22Rv1 (cell line): ENCODE results near the gene PFKL.
A peak's percentile ranks its signal among the peaks of the same experiment; 100 is the strongest.

Experiments
- CTCF ChIP-seq: fragments of 450-650 bp; IDR thresholded peaks from 2 replicates; pipeline ENCODE4 v1.5.1; 2017; ENCODE audit warnings: mild to moderate bottlenecking
- ZFX ChIP-seq: fragments of 450-650 bp; IDR thresholded peaks from 2 replicates; pipeline ENCODE4 v1.6.1; 2017; ENCODE audit warnings: antibody characterized with exemption, borderline replicate concordance

DNA sequence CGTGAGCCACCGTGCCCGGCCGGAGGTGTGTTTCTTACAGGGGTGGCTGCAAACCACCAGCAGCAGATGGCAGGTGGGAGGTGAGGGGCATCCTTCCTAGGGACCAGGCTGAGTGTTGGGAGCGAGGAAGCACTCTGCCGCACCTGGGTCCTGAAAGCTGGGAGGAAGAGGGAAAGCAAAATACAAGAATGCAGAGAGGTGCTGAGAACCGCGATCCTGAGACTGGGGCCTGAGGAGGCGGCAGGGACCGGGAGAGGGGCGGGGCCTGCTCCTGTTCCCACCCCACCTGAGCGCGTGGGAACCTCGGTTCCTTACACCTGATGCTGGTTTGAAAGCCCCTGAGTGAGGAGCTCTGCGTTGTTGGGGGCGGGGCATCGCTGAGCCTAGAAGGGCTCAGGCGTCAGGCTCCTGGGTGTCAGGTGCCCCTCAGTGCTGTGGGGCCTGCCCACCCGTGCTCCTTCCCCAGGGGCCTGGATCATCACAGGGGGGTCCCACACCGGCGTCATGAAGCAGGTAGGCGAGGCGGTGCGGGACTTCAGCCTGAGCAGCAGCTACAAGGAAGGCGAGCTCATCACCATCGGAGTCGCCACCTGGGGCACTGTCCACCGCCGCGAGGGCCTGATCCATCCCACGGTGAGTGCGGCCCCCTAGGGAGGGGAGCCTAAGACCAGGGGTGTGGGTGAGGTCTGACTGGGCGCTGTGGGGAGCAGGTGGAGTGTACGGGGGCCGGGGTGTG lies 69.0 kb downstream of the PFKL start:
- TF ChIP-seq CTCF (peak; percentile 10; the same call in 1 of the 2 replicates), ZFX (no peak)
